Measurements from ENCODE around the gene DDX55. TPM values are rescaled to one million over a fixed set of nuclear protein-coding genes. Genes with fewer than 3 reads are reported as not detected.

Gene DDX55
- total RNA-seq, 1 experiment from 2014 or later, result 45.4 TPM

- H3K27me3 ChIP-seq (replicated peaks; ENCODE audit: control insufficient read depth, insufficient read depth, low read length), result no peaks in the 10 kb centered on the region
- BruUV-seq (replicated peaks), result TSS peak; percentile 69
- no peak overlapping the region for H3K27ac Mint-ChIP-seq (ENCODE audit: unreplicated experiment)
- H3K9me3 ChIP-seq, result no peaks in the 10 kb centered on the region
- intact Hi-C loops (cut with micrococcal nuclease; ENCODE audit: unreplicated experiment), result no loop called here
- peaks cover 90% of the 10 kb centered on the region for H3K36me3 Mint-ChIP-seq (ENCODE audit: insufficient read depth, unreplicated experiment)
- H3K27me3 Mint-ChIP-seq (ENCODE audit: insufficient read depth, unreplicated experiment), result no peaks in the 10 kb centered on the region
- no peak for DNase-seq
- H3K4me3 Mint-ChIP-seq (ENCODE audit: unreplicated experiment), result no peak overlapping the region
- no peak overlapping the region for H3K4me3 ChIP-seq (ENCODE audit: low read depth, low read length)
- no peaks in the 10 kb centered on the region for H3K9me3 Mint-ChIP-seq (ENCODE audit: unreplicated experiment)
- H3K36me3 ChIP-seq (ENCODE audit: control insufficient read depth, insufficient read depth, low read length), result peaks cover 4% of the 10 kb centered on the region
- no peak for TF ChIP-seq CTCF (IDR thresholded peaks at IDR 0.05; ENCODE audit: insufficient read depth in 1 of 2, low read depth in 1 of 2, low read length in 1 of 2, severe bottlenecking in 1 of 2, unreplicated experiment in 1 of 2)
- CTCF ChIA-PET, result interaction anchor here (0.7 kb wide), 1 partner anchor 1386 kb away, joined by 3 read pairs; no protein-coding TSS in a partner anchor
- peaks cover 3% of the 10 kb centered on the region for H3K4me1 Mint-ChIP-seq (ENCODE audit: low read depth, unreplicated experiment)
- POLR2A ChIA-PET, result no interaction called here
- peaks cover 5% of the 10 kb centered on the region; the same call in 1 of the 2 replicates for H3K4me1 ChIP-seq
These were observed 19.2 kb downstream of the DDX55 start for GRCh38 chr12:123621101-123621500.

- Mint-ChIP-seq H3K36me3 (ENCODE audit: insufficient read depth, unreplicated experiment) (peaks cover 90% of the 10 kb centered on the region), H3K9me3 (ENCODE audit: unreplicated experiment) (no peaks in the 10 kb centered on the region), H3K27me3 (ENCODE audit: insufficient read depth, unreplicated experiment) (no peaks in the 10 kb centered on the region), H3K27ac (ENCODE audit: unreplicated experiment) (no peak overlapping the region), H3K4me1 (ENCODE audit: low read depth, unreplicated experiment) (peaks cover 6% of the 10 kb centered on the region), H3K4me3 (ENCODE audit: unreplicated experiment) (no peak overlapping the region)
- TF ChIP-seq CTCF (IDR thresholded peaks at IDR 0.05; ENCODE audit: insufficient read depth in 1 of 2, low read depth in 1 of 2, low read length in 1 of 2, severe bottlenecking in 1 of 2, unreplicated experiment in 1 of 2), result no peak
- POLR2A ChIA-PET, result no interaction called here
- no TSS peak for BruUV-seq (replicated peaks)
- peaks cover 3% of the 10 kb centered on the region for H3K36me3 ChIP-seq (ENCODE audit: control insufficient read depth, insufficient read depth, low read length)
- CTCF ChIA-PET, result no interaction called here
- DNase-seq, result no peak
- H3K9me3 ChIP-seq, result no peaks in the 10 kb centered on the region
- H3K27me3 ChIP-seq (replicated peaks; ENCODE audit: control insufficient read depth, insufficient read depth, low read length), result no peaks in the 10 kb centered on the region
- intact Hi-C loops (cut with micrococcal nuclease; ENCODE audit: unreplicated experiment), result no loop called here
- H3K4me3 ChIP-seq (ENCODE audit: low read depth, low read length), result no peak overlapping the region
- peaks cover 5% of the 10 kb centered on the region; the same call in 1 of the 2 replicates for H3K4me1 ChIP-seq
These were observed 20.0 kb downstream of the DDX55 start for GRCh38 chr12:123621619-123622530.

GRCh38 chr12:123633379-123634141 lies 31.7 kb downstream of the DDX55 start, which contains the start of the genes EIF2B1 and GTF2H3:
Gene EIF2B1 (minus strand): TSS chr12:123633686. CDS start chr12:123633557, 129 bp downstream.
Gene GTF2H3 (plus strand): TSS chr12:123633829. CDS start chr12:123633860, 31 bp downstream.
- H3K36me3 ChIP-seq (ENCODE audit: control insufficient read depth, insufficient read depth, low read length), result 0 out of 2 replicates have a peak, but pooled peaks cover 1% of the 10 kb centered on the region
- DNase-seq, result peak; percentile 97
- H3K27me3 ChIP-seq (replicated peaks; ENCODE audit: control insufficient read depth, insufficient read depth, low read length), result no peaks in the 10 kb centered on the region
- H3K4me3 ChIP-seq (ENCODE audit: low read depth, low read length), result peak within 1 kb of the TSS; percentile 97
- no peaks in the 10 kb centered on the region for H3K4me1 ChIP-seq
- no peaks in the 10 kb centered on the region for H3K9me3 Mint-ChIP-seq (ENCODE audit: unreplicated experiment)
- H3K9me3 ChIP-seq, result no peaks in the 10 kb centered on the region
- CTCF ChIA-PET, result no interaction called here
- H3K27me3 Mint-ChIP-seq (ENCODE audit: insufficient read depth, unreplicated experiment), result no peaks in the 10 kb centered on the region
- H3K4me1 Mint-ChIP-seq (ENCODE audit: low read depth, unreplicated experiment), result peaks cover 9% of the 10 kb centered on the region
- POLR2A ChIA-PET, result interaction anchor here (0.5 kb wide), 1 partner anchor 49 kb away, joined by 3 read pairs; the partner anchor contains the start of gene TMED2
- peaks cover 48% of the 10 kb centered on the region for H3K36me3 Mint-ChIP-seq (ENCODE audit: insufficient read depth, unreplicated experiment)
- intact Hi-C loops (cut with micrococcal nuclease; ENCODE audit: unreplicated experiment), result loop anchor here (1.0 to 5.0 kb wide), 3 partner anchors 31 to 79 kb away; partner anchors contain the start of genes ATP6V0A2, DDX55 and TCTN2
- H3K4me3 Mint-ChIP-seq (ENCODE audit: unreplicated experiment), result peak within 1 kb of the TSS; percentile 99
- no TSS peak for BruUV-seq (replicated peaks)
- no peak for TF ChIP-seq CTCF (IDR thresholded peaks at IDR 0.05; ENCODE audit: insufficient read depth in 1 of 2, low read depth in 1 of 2, low read length in 1 of 2, severe bottlenecking in 1 of 2, unreplicated experiment in 1 of 2)
- peak within 1 kb of the TSS; percentile 100 for H3K27ac Mint-ChIP-seq (ENCODE audit: unreplicated experiment)
